ENCODE data around the gene SMIM10L2A. TPM values are rescaled to one million over a fixed set of nuclear protein-coding genes. Genes with fewer than 3 reads are reported as not detected.

Gene SMIM10L2A
- total and polyA plus RNA-seq, 2 of the 8 experiments (the other 6 are each of a cell fraction or from before 2014, with no cell fraction given) = 5.0 to 7.5 TPM

DNA sequence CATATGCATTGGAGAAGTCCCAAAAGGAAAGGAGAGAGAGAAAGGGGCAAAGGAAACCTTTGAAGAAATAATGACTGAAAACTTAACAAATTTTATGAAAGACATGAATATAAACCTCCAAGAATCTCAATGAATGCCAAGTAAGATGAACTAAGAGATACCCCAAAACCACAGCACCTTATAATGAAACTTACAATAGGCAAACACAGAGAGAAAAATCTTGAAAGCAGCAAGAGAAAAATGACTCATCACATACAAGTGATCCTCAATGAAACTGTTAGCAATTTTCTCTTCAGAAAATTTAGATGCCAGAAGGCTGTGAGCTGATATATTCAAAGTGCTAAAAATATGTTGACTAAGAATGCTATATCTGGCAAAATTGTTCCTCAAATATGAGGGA is 10.1 kb downstream of the SMIM10L2A start:
- H2BK12ac ChIP-seq (ENCODE audit: low read depth, low read length) = no peak overlapping the region
- H3K23ac ChIP-seq (ENCODE audit: insufficient read length) = no peak overlapping the region
- no peak overlapping the region for H4K91ac ChIP-seq (replicated peaks; ENCODE audit: insufficient read length, low read length)
- no peak overlapping the region for H2BK5ac ChIP-seq (ENCODE audit: low read depth, low read length)
- no peak overlapping the region for H2BK120ac ChIP-seq (replicated peaks; ENCODE audit: low read depth, low read length)
- DNase-seq (ENCODE audit: low read depth in 1 of 2, low spot score in 2 of 2) (no peak), FAIRE-seq (no peak)
- H3K79me2 ChIP-seq (ENCODE audit: control insufficient read depth in 1 of 2, insufficient read depth in 2 of 2, low read length in 2 of 2) = no peaks in the 10 kb centered on the region
- CTCF ChIA-PET (ENCODE audit: partially characterized antibody) = interaction anchor here (1.4 to 3.2 kb wide), 5 partner anchors 18 to 136 kb away, joined by 3 to 13 read pairs (median 7); no protein-coding TSS in a partner anchor
- no peak overlapping the region for H3K56ac ChIP-seq (replicated peaks; ENCODE audit: insufficient read length, low read depth, low read length)
- no peak overlapping the region for H3K14ac ChIP-seq (ENCODE audit: insufficient read length)
- no peaks in the 10 kb centered on the region for H3K79me1 ChIP-seq (ENCODE audit: low read depth, low read length)
- H2BK15ac ChIP-seq (ENCODE audit: low read length) = no peak overlapping the region
- H4K20me1 ChIP-seq (replicated peaks in 1 of 2; ENCODE audit: control insufficient read depth in 1 of 2, insufficient read depth in 2 of 2, low read length in 2 of 2) = no peaks in the 10 kb centered on the region
- H3K9me3 ChIP-seq (ENCODE audit: insufficient read depth in 2 of 2, low read depth in 1 of 2, low read length in 1 of 2) = peaks cover 0 to 12% of the 10 kb centered on the region in 2 experiments; a peak in 1 of 4 replicates
- H2AFZ ChIP-seq (ENCODE audit: low read length) = no peak overlapping the region
- no peak overlapping the region for H3K4me2 ChIP-seq (ENCODE audit: insufficient read depth in 1 of 2, low read depth in 2 of 2, low read length in 2 of 2)
- H3K4me1 ChIP-seq (replicated peaks in 1 of 4; ENCODE audit: control insufficient read depth in 3 of 4, insufficient read depth in 4 of 4, low read length in 3 of 4) = no peaks in the 10 kb centered on the region; a peak in 2 of 7 replicates
- H3K23me2 ChIP-seq (ENCODE audit: low read depth, low read length) = no peaks in the 10 kb centered on the region
- no peak overlapping the region for H3K9ac ChIP-seq (replicated peaks in 1 of 4; ENCODE audit: extremely low read depth in 1 of 4, low read depth in 3 of 4, low read length in 3 of 4)
- TF ChIP-seq JUN (IDR thresholded peaks at IDR 0.05; ENCODE audit: low read depth, low read length) = no peak
- no peak for TF ChIP-seq FOSL1 (IDR thresholded peaks at IDR 0.05; ENCODE audit: insufficient read depth, low read depth, low read length)
- TF ChIP-seq ASH2L (IDR thresholded peaks at IDR 0.05; ENCODE audit: low read length) = no peak
- TF ChIP-seq KDM4A (IDR thresholded peaks at IDR 0.05; ENCODE audit: low read depth, low read length, severe bottlenecking) = no peak
- TF ChIP-seq HDAC6 (IDR thresholded peaks at IDR 0.05; ENCODE audit: low read depth, low read length) = no peak
- no peak for TF ChIP-seq TEAD4 (IDR thresholded peaks at IDR 0.05; ENCODE audit: low read depth, low read length)
- no peak for TF ChIP-seq EGR1 (IDR thresholded peaks at IDR 0.05; ENCODE audit: borderline replicate concordance, low read depth, low read length)
- no peak for TF ChIP-seq SAP30 (IDR thresholded peaks at IDR 0.05; ENCODE audit: insufficient read depth, insufficient replicate concordance, low read length)
- no peak for TF ChIP-seq BCL11A (IDR thresholded peaks at IDR 0.05; ENCODE audit: low read depth in 2 of 2, low read length in 2 of 2)
- H4K5ac ChIP-seq (ENCODE audit: insufficient read length, low read depth, low read length) = no peak overlapping the region
- no peak overlapping the region for H3K27ac ChIP-seq (ENCODE audit: low read depth, low read length)
- H3K4me3 ChIP-seq (ENCODE audit: extremely low read depth in 1 of 4, insufficient read depth in 2 of 4, low read depth in 3 of 4, low read length in 4 of 4) = no peak overlapping the region
- H3K4ac ChIP-seq (replicated peaks; ENCODE audit: insufficient read length, low read depth, low read length) = no peak overlapping the region
- H3K36me3 ChIP-seq (ENCODE audit: control insufficient read depth in 2 of 4, insufficient read depth in 4 of 4, low read length in 3 of 4) = no peaks in the 10 kb centered on the region
- POLR2A ChIA-PET (ENCODE audit: partially characterized antibody) = no interaction called here
- no peaks in the 10 kb centered on the region for H3K27me3 ChIP-seq (replicated peaks in 1 of 4; ENCODE audit: control insufficient read depth in 3 of 4, extremely low read depth in 1 of 4, insufficient read depth in 3 of 4, low read length in 3 of 4)
- H4K8ac ChIP-seq (ENCODE audit: extremely low read depth, insufficient read depth, low read length) = no peak overlapping the region
- H2BK20ac ChIP-seq (ENCODE audit: low read length) = no peak overlapping the region
- H3K18ac ChIP-seq (ENCODE audit: extremely low read depth, low read length) = no peak overlapping the region
- no peak overlapping the region for H2AK5ac ChIP-seq (ENCODE audit: low read depth, low read length)
